Skin of body (tissue), 2 donors: Measurements from ENCODE around the gene KIF6. TPM values are rescaled to one million over a fixed set of nuclear protein-coding genes. Genes with fewer than 3 reads are reported as not detected.
A peak's percentile ranks its signal among the peaks of the same experiment; 100 is the strongest.

Experiments used
- DNase-seq: peaks from one replicate; lab custom pipeline; 2025; lab: John Stamatoyannopoulos, UW
- total RNA-seq: library from RNA; depleted of rRNA; stranded (reverse); fragments of >200 nt; gene quantifications from one replicate; pipeline ENCODE4 v1.2.3, GENCODE V29; 2014

Gene KIF6
- total RNA-seq, 1 donor from 2014 or later = 0.79 TPM

- DNase-seq = no peak
These were observed 337.4 kb downstream of the KIF6 start for GRCh38 chr6:39387785-39388184.

GRCh38 chr6:39386487-39386886, 338.7 kb downstream of the KIF6 start:
- DNase-seq = no peak

- no peak for DNase-seq
These were observed 343.6 kb downstream of the KIF6 start for GRCh38 chr6:39381550-39382140.

- no peak for DNase-seq
These were observed 344.2 kb downstream of the KIF6 start for GRCh38 chr6:39380837-39381549.

DNA sequence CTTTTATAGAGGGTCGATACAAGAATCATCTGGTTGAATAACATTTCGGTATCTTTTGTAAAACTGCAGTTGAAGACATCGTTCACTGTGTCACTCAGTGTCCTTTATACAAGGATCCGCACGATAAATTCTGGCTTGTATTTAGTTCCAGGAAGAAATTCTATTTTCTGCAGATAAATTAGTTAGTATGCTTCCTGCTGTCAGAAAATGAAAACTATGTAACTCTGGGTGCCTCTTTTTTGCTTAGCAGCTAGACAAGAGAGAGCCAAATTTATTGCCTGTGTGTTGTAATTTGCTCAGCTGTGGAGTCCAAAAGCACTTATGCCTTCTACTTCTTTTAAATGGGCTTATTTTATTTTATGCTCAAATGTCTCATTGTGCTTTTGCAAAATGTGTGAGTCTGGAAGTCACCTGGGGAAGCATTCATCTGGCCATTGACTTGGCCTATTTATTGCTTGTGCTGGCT, 346.2 kb downstream of the KIF6 start:
- peak; percentile 24 for DNase-seq

DNA sequence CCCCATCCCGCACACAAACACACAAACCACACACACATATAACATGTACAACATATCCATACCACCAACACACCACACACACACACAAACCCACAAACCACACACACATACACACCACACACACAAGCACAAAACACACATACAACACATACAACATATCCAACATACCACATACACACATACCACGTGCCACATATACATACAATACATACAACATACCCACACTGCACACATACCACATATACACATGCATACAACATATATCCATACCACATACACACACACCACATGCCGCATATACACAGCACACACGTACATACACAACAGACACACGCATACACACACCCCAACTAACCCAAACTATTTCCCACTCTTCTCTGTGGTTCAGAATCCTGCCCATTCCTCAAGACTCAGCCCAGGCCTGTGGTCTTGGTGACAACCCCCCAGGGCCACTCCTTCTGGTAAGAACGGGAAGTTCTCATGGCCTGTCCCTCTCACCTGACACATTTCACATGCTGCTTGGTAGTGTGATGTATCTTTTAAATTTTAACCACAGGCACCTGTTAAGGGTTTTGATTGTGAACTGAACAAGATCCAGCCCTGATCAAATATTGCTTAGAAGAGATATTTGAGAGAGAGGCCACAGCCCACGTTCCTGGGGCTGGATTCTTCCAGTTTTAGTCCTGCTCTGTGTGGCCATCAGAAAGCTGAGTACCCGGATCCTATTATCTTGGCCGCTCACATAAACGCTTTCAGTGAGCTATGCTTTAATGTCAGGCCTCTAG, 346.8 kb downstream of the KIF6 start:
- DNase-seq = no peak

GRCh38 chr6:39377539-39377950, 347.7 kb downstream of the KIF6 start:
- peak; percentile 89 for DNase-seq

DNA sequence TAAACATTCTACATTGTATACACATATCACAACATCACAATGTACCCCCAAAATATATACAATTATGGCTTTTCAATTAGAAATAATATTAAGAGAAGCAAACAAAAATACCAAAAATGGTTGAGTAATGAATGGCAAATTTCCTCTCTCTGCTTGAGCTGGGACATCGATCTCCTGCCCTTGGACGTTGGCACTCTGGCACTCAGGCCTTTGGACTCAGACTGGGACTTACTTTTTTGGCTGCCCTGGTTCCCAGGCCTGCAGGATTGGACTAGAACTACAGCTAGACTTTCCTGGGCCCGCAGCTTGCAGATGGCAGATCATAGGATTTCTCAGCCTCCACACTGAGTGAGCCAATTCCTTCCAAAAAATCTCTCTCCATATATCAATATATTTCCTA, 349.8 kb downstream of the KIF6 start:
- DNase-seq = no peak

GRCh38 chr6:39370390-39370789, 354.8 kb downstream of the KIF6 start:
- no peak for DNase-seq

GRCh38 chr6:39369987-39370386, 355.2 kb downstream of the KIF6 start:
- no peak for DNase-seq

DNA sequence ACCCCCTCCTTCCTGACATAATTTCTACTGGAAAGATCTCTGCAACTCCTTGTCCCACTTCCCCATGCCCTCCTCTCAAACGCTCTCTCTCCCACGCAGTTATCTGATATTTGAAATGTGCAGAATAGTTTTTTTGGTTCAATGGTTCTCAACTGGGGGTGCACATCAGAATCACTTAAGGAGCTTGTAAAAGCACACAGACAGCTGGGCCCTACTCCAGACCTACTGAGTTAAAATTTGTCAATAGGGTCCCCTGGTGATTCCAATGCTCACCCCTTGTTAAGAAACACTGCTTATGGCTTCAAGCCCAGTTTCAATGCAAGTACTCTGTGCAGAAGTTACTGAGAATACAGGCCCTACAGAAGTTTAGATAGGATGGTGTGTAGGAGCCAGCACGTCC, 357.5 kb downstream of the KIF6 start:
- DNase-seq = no peak

DNA sequence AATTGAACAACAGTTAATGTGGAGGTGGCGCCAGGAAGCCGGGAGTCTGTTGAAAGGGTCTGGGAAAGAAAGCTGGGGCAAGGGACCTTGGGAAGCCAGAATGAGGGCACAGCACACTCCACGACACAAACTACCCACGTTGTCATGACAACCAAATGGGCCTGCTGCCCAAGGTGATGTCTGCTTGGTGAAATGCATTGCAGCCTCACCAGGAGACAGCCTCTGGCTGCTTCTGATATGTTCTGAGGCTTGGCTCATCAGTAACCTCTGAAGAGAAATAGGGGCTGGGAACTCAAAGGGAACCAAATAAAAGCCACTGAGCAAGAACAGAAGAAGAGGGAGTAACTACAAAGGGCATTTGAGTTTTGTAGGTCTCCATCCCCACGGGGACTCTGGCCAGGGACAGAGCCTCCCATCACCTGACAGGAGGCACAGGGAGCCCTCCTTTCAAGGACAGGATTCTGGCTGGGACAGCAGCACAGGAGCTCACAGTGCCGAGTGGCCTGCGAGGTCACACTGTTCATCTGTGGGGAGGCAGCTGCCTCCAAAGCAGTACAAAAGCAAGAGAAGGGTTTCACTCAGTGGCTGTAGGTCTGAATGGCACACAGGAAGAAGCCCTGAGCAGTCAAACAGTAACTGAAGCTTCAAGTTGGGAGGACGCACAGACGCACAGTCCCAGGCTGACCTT, 358.1 kb downstream of the KIF6 start:
- DNase-seq = no peak

GRCh38 chr6:39365281-39366074, 359.7 kb downstream of the KIF6 start:
- no peak for DNase-seq

- DNase-seq = no peak
These were observed 361.9 kb downstream of the KIF6 start for GRCh38 chr6:39363280-39363679.

DNA sequence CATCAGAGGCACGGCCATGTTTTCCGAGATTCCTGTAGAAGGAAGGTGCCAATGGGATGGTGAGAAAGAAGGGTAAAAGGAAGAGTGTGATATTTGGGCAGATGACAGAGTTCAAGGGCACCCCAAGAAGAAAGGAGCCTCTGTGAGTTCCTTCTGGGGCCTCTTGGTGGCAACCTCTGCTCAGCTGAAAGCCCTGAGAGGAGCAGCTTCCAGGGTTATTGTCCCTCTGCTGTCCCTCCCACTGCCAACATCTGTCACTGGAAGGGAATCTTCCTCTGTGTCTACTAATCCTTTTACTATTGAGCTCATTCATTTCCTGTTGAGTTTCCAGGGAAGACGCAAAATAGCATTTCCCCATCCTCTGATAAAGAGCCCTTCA, 362.7 kb downstream of the KIF6 start:
- DNase-seq = peak; percentile 63

DNA sequence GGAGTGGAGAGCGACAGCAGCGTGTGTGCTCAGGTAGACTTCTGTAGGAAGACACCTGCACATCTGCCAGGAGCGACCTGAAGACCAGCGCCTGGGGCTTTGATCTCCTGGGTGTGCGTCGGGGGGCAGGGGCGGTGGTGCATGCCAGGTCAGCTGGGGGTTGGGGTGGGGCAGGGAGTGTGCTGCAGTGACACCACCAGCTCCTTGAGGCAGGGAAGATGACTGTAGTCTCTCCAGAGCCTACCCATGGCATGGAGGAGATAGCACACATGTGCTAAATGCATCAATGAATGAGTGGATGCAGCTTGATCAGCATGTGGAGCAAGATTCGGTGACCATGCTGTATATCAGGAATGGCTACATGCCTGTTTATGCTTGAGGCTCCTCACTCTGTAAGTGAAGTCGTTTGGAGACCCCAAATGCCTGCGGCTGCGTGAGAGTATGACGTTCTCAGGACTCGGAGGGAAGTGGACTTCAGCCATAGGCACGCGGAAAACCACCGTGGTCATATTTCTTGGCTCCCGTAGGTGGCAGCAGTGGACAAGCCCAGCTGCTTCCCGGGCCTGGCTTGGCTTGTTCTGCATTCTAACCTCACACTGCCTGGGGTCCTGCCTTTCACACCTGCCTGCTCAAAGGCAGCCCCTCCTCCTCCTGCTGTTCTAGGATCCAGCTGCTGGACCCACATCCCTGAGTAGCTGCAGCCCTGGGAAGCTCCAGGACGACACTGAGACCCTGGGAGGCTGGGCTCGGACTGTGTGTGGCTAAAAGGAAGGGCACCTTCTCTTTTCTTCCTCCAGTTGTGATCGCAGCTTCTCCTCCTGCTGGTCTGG, 363.3 kb downstream of the KIF6 start:
- DNase-seq = peak; percentile 51

GRCh38 chr6:39360378-39360777, 364.8 kb downstream of the KIF6 start:
- no peak for DNase-seq

GRCh38 chr6:39357998-39358686, 367.1 kb downstream of the KIF6 start:
- DNase-seq = peak; percentile 47

DNA sequence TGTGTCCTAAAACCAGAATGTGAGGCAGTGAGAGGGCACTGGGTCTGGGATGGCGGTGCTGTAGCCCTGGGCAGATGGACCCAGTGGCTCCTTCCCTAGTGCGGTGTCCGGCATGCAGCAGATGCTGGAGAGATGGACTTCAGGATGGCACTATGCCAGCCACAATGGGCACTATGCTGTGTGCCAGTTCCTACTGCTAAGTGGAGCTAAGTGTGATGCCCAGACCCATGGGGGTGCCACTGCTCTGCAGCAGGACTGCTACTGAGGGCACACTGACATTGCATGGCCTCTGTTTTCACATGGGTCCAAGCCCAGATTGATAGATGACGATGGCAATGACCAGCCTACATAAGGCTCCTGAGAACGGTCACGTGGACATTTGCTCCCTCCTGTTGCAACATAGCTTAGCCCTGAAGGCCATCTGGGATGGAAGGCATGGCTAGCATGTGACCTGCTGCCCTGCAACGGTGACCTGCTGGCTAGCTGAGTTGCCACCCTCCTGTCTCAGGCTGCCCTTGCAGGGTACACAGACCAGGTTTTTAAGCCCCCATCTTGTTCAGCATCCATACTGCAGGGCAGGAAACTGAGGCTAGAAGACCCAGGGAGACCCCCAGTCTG, 371.4 kb downstream of the KIF6 start:
- no peak for DNase-seq
